Kidney (tissue), 14 donors: ENCODE data around the gene KLHL24. TPM values are rescaled to one million over a fixed set of nuclear protein-coding genes. Genes with fewer than 3 reads are reported as not detected.

Experiments
- DNase-seq, 5 donors: peaks; one replicate each; pipeline ENCODE4 v3.0.0-alpha.2; 2013 to 2020
- FAIRE-seq: peaks from 2 replicates; lab custom pipeline; 2012; peaks lifted over from hg19 to GRCh38; lab: Jason Lieb, UNC
- H3K27ac ChIP-seq, 2 donors: one replicate each; pipeline ENCODE4 v1.7.0; 2013; ENCODE audit warnings: low read depth in 2 of 2, low read length in 2 of 2, inconsistent platforms in 1 of 2
- H3K27me3 ChIP-seq: one replicate; pipeline ENCODE4 v1.7.1; 2013; ENCODE audit warnings: low read length, inconsistent platforms; ENCODE audit not compliant: control insufficient read depth, insufficient read depth
- H3K36me3 ChIP-seq, 3 donors: one replicate each; pipeline versions ENCODE4 v1.7.0 to v1.7.1; 2013; ENCODE audit warnings: low read length in 3 of 3, control low read depth in 1 of 3, inconsistent platforms in 1 of 3; ENCODE audit not compliant: insufficient read depth in 3 of 3, control insufficient read depth in 2 of 3
- H3K4me1 ChIP-seq, 3 donors: one replicate each; pipeline versions ENCODE4 v1.7.0 to v1.7.1; 2013; ENCODE audit warnings: low read length in 3 of 3, inconsistent platforms in 1 of 3, low read depth in 1 of 3; ENCODE audit not compliant: control insufficient read depth in 2 of 3, insufficient read depth in 2 of 3
- H3K4me3 ChIP-seq, 3 donors: one replicate each; pipeline versions ENCODE4 v1.7.0 to v1.8.1; 2013; ENCODE audit warnings: low read length in 3 of 3, control low read depth in 1 of 3, inconsistent platforms in 1 of 3
- H3K9ac ChIP-seq, 3 donors: one replicate each; pipeline versions ENCODE4 v1.7.0 to v1.7.1; 2013; ENCODE audit warnings: low read length in 3 of 3, control low read depth in 1 of 3, inconsistent platforms in 1 of 3
- H3K9me3 ChIP-seq, 3 donors: one replicate each; pipeline versions ENCODE4 v1.7.0 to v1.7.1; 2013; ENCODE audit warnings: low read length in 3 of 3, control low read depth in 1 of 3, inconsistent platforms in 1 of 3; ENCODE audit not compliant: control insufficient read depth in 2 of 3, insufficient read depth in 1 of 3
- CTCF ChIP-seq: IDR thresholded peaks from 3 replicates; pipeline ENCODE4 v1.5.1; 2012; ENCODE audit warnings: mild to moderate bottlenecking, moderate library complexity, borderline replicate concordance; ENCODE audit not compliant: insufficient read depth; ENCODE audit errors: extremely low read depth
- intact Hi-C: fragments of 100-400 bp; cut with DNase I; formaldehyde crosslinking; loops from one replicate; pipeline ENCODE4 v1.11.1; 2022
- polyA plus RNA-seq: library from polyadenylated mRNA; stranded (reverse); fragments of 350-450 nt; fragmentation: Illumina TruSeq; extraction: RNeasy Lipid Tissue Mini Kit (QIAGEN cat#74804); gene quantifications from one replicate; pipeline ENCODE4 v1.2.3, GENCODE V29; 2014; ENCODE audit warnings: low read depth, low replicate concordance; ENCODE audit not compliant: insufficient read depth
- total RNA-seq: library from RNA; stranded (reverse); fragmentation: NEBNext Ultra II Directional; extraction: Animal tissue kit (Norgen Biotek cat#: 25700); gene quantifications from one replicate; pipeline ENCODE4 v1.2.1, GENCODE V29; 2021
- donor health status: control.
- donor health status: control.
- donor health status: control.
- donor health status: control.
- donor health status: control.
- donor health status: DM: yes; HTN: yes; CAD: no.
- donor health status: Normal renal cell carcinoma (clear cell type).

The KLHL24 gene
- total and polyA plus RNA-seq, 2 donors from 2014 or later = 8.4 to 61.3 TPM

GRCh38 chr3:183645254-183645653, 9.8 kb downstream of the KLHL24 start:
- intact Hi-C loops = no loop called here
- no peak for TF ChIP-seq CTCF
- peak; percentile 50 for FAIRE-seq
- no peaks in the 10 kb centered on the region for H3K4me1 ChIP-seq
- no peak overlapping the region for H3K4me3 ChIP-seq
- no peaks in the 10 kb centered on the region for H3K27me3 ChIP-seq
- H3K27ac ChIP-seq = no peak overlapping the region
- H3K36me3 ChIP-seq = peaks cover under 1 to 18% (median 2%) of the 10 kb centered on the region in 3 donors
- DNase-seq = no peak
- H3K9me3 ChIP-seq = no peaks in the 10 kb centered on the region
- H3K9ac ChIP-seq = no peak overlapping the region

- no peak overlapping the region for H3K4me3 ChIP-seq
- peaks cover 12 to 33% (median 27%) of the 10 kb centered on the region in 3 donors for H3K36me3 ChIP-seq
- TF ChIP-seq CTCF = no peak
- no peaks in the 10 kb centered on the region for H3K27me3 ChIP-seq
- no peak overlapping the region for H3K9ac ChIP-seq
- DNase-seq (no peak), FAIRE-seq (no peak)
- intact Hi-C loops = no loop called here
- peaks cover 0 to 20% (median 10%) of the 10 kb centered on the region in 3 donors for H3K9me3 ChIP-seq
- no peaks in the 10 kb centered on the region for H3K4me1 ChIP-seq
- no peak overlapping the region for H3K27ac ChIP-seq
Observed at GRCh38 chr3:183650554-183650953, 15.1 kb downstream of the KLHL24 start.

- Histone ChIP-seq H3K9ac (no peak overlapping the region), H3K27me3 (no peaks in the 10 kb centered on the region), H3K4me3 (no peak overlapping the region), H3K27ac (no peak overlapping the region), H3K9me3 (peaks cover 0 to 20% (median 10%) of the 10 kb centered on the region in 3 donors), H3K4me1 (no peaks in the 10 kb centered on the region), H3K36me3 (peaks cover 14 to 29% (median 27%) of the 10 kb centered on the region in 3 donors)
- no peak for FAIRE-seq
- no peak for TF ChIP-seq CTCF
- intact Hi-C loops = no loop called here
- DNase-seq = peak in 2 of 5 donors; percentile 10 to 13
Observed at GRCh38 chr3:183653209-183654064, 18.0 kb downstream of the KLHL24 start.
